Forelimb muscle (tissue), 1 donor: ENCODE results near the gene GART. TPM values are rescaled to one million over a fixed set of nuclear protein-coding genes. Genes with fewer than 3 reads are reported as not detected.
"Not testable (repeated sequence)": the region's sequence is repeated elsewhere in the genome, so short reads cannot be mapped to it uniquely, and the experiment has no call there.

ENCODE experiments used
- DNase-seq: peaks from one replicate; pipeline ENCODE4 v3.0.0-alpha.2; 2013; ENCODE audit warnings: low read depth
- polyA plus RNA-seq: library from polyadenylated mRNA; unstranded; fragments of 120-200 nt; gene quantifications from one replicate; pipeline ENCODE4 v1.2.1, GENCODE V29; 2013; ENCODE audit not compliant: insufficient read length

GART gene
- 51.3 TPM for polyA plus RNA-seq

- peak; percentile 34 for DNase-seq
Measured at GRCh38 chr21:33541756-33542639, at the start of gene GART. Gene GART, minus strand, starts transcription at chr21:33542117. Its CDS starts 2,802 bp downstream, at chr21:33539315.

- DNase-seq, result peak; percentile 43
Measured at GRCh38 chr21:33588485-33589335, 46.8 kb upstream of the GART start, which contains the start of gene DONSON. Gene DONSON, minus strand, starts transcription at chr21:33588684. Its CDS starts 43 bp downstream, at chr21:33588641.

- DNase-seq, result no peak
Measured at GRCh38 chr21:33587792-33588484, 46.0 kb upstream of the GART start.

- DNase-seq, result no peak
Measured at GRCh38 chr21:33586927-33587326, 45.0 kb upstream of the GART start.

GRCh38 chr21:33584455-33584854, 42.5 kb upstream of the GART start:
- DNase-seq, result no peak

- no peak for DNase-seq
Measured at GRCh38 chr21:33578959-33579542, 37.1 kb upstream of the GART start.

- no peak for DNase-seq
Measured at GRCh38 chr21:33578214-33578613, 36.3 kb upstream of the GART start.

- DNase-seq, result not testable (repeated sequence)
Measured at GRCh38 chr21:33576741-33577141, 34.8 kb upstream of the GART start.

- no peak for DNase-seq
Measured at GRCh38 chr21:33572350-33572749, 30.4 kb upstream of the GART start.

- no peak for DNase-seq
Measured at GRCh38 chr21:33569991-33570390, 28.1 kb upstream of the GART start.

- no peak for DNase-seq
Measured at GRCh38 chr21:33568448-33568847, 26.5 kb upstream of the GART start.

- DNase-seq, result no peak
Measured at GRCh38 chr21:33567914-33568313, 26.0 kb upstream of the GART start.

- no peak for DNase-seq
Measured at GRCh38 chr21:33566514-33566913, 24.6 kb upstream of the GART start.

- DNase-seq, result no peak
Measured at GRCh38 chr21:33562389-33562788, 20.5 kb upstream of the GART start.

- DNase-seq, result no peak
Measured at GRCh38 chr21:33561373-33561772, 19.5 kb upstream of the GART start.

- DNase-seq, result no peak
Measured at GRCh38 chr21:33560965-33561364, 19.0 kb upstream of the GART start.

GRCh38 chr21:33559813-33560212, 17.9 kb upstream of the GART start:
- no peak for DNase-seq

GRCh38 chr21:33558777-33559421, 17.0 kb upstream of the GART start:
- DNase-seq, result no peak

GRCh38 chr21:33557447-33557846, 15.5 kb upstream of the GART start:
- no peak for DNase-seq

GRCh38 chr21:33554982-33555344, 13.0 kb upstream of the GART start:
- no peak for DNase-seq
